PC-3 (cell line): ENCODE measurements around the gene SELE.

Experiments used
- CTCF ChIP-seq: fragments of 300-600 bp; sonication (generic); conservative IDR thresholded peaks from 2 replicates; pipeline ENCODE4 v1.5.1; 2017; ENCODE audit warnings: antibody characterized with exemption, low read depth, mild to moderate bottlenecking, low read length
- EZH2 ChIP-seq: fragments of 300-600 bp; sonication (generic); IDR thresholded peaks from one replicate; pipeline ENCODE4 v1.6.1; 2017; ENCODE audit warnings: antibody characterized with exemption, mild to moderate bottlenecking, low read length; ENCODE audit not compliant: unreplicated experiment
- EZH2phosphoT487 ChIP-seq: fragments of 300-600 bp; sonication (generic); IDR thresholded peaks from 2 replicates; pipeline ENCODE4 v1.6.1; 2018; ENCODE audit warnings: mild to moderate bottlenecking, antibody characterized with exemption, low read length, borderline replicate concordance

DNA sequence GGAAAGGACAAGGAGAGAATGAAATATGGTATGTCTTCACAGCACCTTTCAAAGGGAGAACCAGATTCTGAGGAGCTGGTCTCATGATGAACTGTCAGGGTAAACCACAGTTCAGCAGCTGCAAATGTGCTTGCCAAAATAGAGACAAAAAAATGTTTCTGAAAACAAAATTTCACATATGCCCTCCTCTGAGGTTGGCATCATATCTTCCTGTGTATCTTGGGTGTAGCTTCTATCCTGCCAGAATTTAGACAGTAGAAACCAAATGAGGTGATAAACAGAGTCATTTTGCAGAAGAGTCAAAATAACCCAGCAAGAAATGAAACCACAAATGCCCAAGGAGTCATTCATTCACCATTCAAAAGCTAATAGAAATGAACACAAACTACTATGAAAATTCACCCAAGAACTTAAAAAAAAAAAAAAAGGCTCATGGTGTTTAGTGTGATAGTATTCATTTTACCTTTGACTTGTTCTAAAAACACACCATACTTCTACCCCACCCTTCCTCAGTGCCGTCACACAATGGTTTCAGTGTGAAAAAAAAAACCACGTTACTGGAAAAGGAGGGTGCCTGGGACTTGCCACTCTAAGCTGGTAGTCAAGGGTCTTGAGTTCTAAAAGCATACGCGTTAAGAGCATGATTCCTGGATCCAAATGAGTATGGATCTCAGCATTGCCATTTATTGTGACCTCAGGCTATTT is 41.0 kb downstream of the SELE start:
- no peak for TF ChIP-seq CTCF
- TF ChIP-seq EZH2, result no peak
- no peak for TF ChIP-seq EZH2phosphoT487
